PFSK-1 (cell line): ENCODE measurements around the gene TNNT3.

Experiments
- FOXP2 ChIP-seq: optimal IDR thresholded peaks from 2 replicates; pipeline ENCODE3; 2011; ENCODE audit warnings: borderline replicate concordance, control low read depth, inconsistent platforms; ENCODE audit not compliant: insufficient read depth; ENCODE audit errors: extremely low read length, extremely low read depth
- POLR2AphosphoS5 ChIP-seq: IDR thresholded peaks from 2 replicates; pipeline ENCODE4 v1.6.1; 2012; ENCODE audit warnings: low read depth, mild to moderate bottlenecking, control low read depth, low read length, moderate library complexity
- REST ChIP-seq, 2 experiments: IDR thresholded peaks; 2 replicates each; pipeline versions ENCODE4 v1.6.1 to v1.8.0; 2011 to 2012; ENCODE audit warnings: low read depth in 2 of 2, low read length in 2 of 2, control low read depth in 1 of 2, inconsistent platforms in 1 of 2, mild to moderate bottlenecking in 1 of 2, moderate library complexity in 1 of 2; ENCODE audit not compliant: insufficient read depth in 1 of 2
- SIN3A ChIP-seq: IDR thresholded peaks from 2 replicates; pipeline ENCODE4 v1.6.1; 2012; ENCODE audit warnings: mild to moderate bottlenecking, low read length, moderate library complexity, borderline replicate concordance; ENCODE audit not compliant: insufficient read depth
- TAF1 ChIP-seq: IDR thresholded peaks from 2 replicates; pipeline ENCODE4 v1.6.1; 2012; ENCODE audit warnings: low read length, control low read depth, borderline replicate concordance; ENCODE audit not compliant: insufficient read depth

DNA sequence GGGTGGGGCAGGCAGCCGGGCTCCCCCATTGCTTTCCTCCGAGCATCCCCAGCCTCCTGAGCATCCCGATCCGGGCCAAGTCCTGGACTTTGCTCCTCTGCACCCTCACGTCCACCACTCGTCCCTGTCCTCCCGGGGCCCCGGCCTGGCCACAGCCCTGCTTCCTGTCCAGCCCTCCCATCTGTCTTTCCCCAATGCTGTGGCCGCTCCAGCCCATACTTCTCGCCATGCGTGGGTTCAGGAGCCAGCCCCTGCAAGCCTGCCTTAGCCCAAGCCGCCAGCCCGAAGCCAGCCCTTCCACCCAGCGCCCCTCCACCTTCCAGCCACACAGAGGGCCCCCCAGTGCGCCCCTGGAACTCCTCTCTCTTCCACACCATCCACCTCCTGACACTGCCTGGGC lies 51.5 kb downstream of the TNNT3 start:
- no peak for TF ChIP-seq REST (IDR thresholded peaks at IDR 0.05; ENCODE audit: insufficient read depth in 1 of 2, low read depth in 2 of 2, low read length in 2 of 2)
- no peak for TF ChIP-seq POLR2AphosphoS5
- no peak for TF ChIP-seq TAF1
- no peak for TF ChIP-seq FOXP2
- no peak for TF ChIP-seq SIN3A
